ENCODE results near the gene SH3RF3. TPM values are rescaled to one million over a fixed set of nuclear protein-coding genes. Genes with fewer than 3 reads are reported as not detected.
A peak's percentile ranks its signal among the peaks of the same experiment; 100 is the strongest.

SH3RF3 gene
- total RNA-seq, 1 donor from 2014 or later = 7.3 TPM

GRCh38 chr2:109189751-109190150 lies 60.7 kb downstream of the SH3RF3 start:
- Histone ChIP-seq H3K4me1 (ENCODE audit: insufficient read depth, low read length) (peaks cover 11% of the 10 kb centered on the region), H4K20me1 (ENCODE audit: insufficient read depth, low read length) (peaks cover 39% of the 10 kb centered on the region), H3K9me3 (ENCODE audit: insufficient read depth, low read depth, low read length) (no peaks in the 10 kb centered on the region), H3K4me2 (ENCODE audit: low read length) (no peak overlapping the region), H3K27ac (ENCODE audit: low read depth, low read length) (no peak overlapping the region), H3K9ac (ENCODE audit: low read length) (no peak overlapping the region), H3K4me3 (ENCODE audit: insufficient read depth, low read depth, low read length) (no peak overlapping the region), H2AFZ (ENCODE audit: low read depth, low read length) (no peak overlapping the region), H3K27me3 (ENCODE audit: insufficient read depth, low read length) (no peaks in the 10 kb centered on the region), H3K36me3 (ENCODE audit: insufficient read depth, low read length) (no peaks in the 10 kb centered on the region), H3K79me2 (ENCODE audit: insufficient read depth, low read length) (peaks cover 18% of the 10 kb centered on the region)
- DNase-seq (ENCODE audit: low read depth) = no peak
- Mint-ChIP-seq H3K27ac (ENCODE audit: unreplicated experiment) (no peak overlapping the region), H3K27me3 (ENCODE audit: low read depth, unreplicated experiment) (peaks cover 40% of the 10 kb centered on the region), H3K4me3 (ENCODE audit: unreplicated experiment) (no peak overlapping the region), H3K4me1 (ENCODE audit: low read depth, unreplicated experiment) (peaks cover 9% of the 10 kb centered on the region), H3K36me3 (ENCODE audit: low read depth, unreplicated experiment) (peaks cover 3% of the 10 kb centered on the region), H3K9me3 (ENCODE audit: unreplicated experiment) (no peaks in the 10 kb centered on the region)
- FAIRE-seq = peak; percentile 43
- TF ChIP-seq CTCF (IDR thresholded peaks at IDR 0.05; ENCODE audit: insufficient read depth, low read depth, low read length) = no peak
- no peak for TF ChIP-seq EZH2 (IDR thresholded peaks at IDR 0.05; ENCODE audit: insufficient read depth, low read length)

- DNase-seq (ENCODE audit: low read depth) (no peak), FAIRE-seq (no peak)
- no peak overlapping the region for H3K4me2 ChIP-seq (ENCODE audit: low read length)
- H2AFZ ChIP-seq (ENCODE audit: low read depth, low read length) = no peak overlapping the region
- no peak overlapping the region for H3K9ac ChIP-seq (ENCODE audit: low read length)
- H3K36me3 ChIP-seq (ENCODE audit: insufficient read depth, low read length) = no peaks in the 10 kb centered on the region
- Mint-ChIP-seq H3K4me3 (ENCODE audit: unreplicated experiment) (no peak overlapping the region), H3K27ac (ENCODE audit: unreplicated experiment) (no peak overlapping the region), H3K9me3 (ENCODE audit: unreplicated experiment) (no peaks in the 10 kb centered on the region), H3K4me1 (ENCODE audit: low read depth, unreplicated experiment) (peaks cover 4% of the 10 kb centered on the region), H3K36me3 (ENCODE audit: low read depth, unreplicated experiment) (peaks cover 3% of the 10 kb centered on the region), H3K27me3 (ENCODE audit: low read depth, unreplicated experiment) (peaks cover 54% of the 10 kb centered on the region)
- no peaks in the 10 kb centered on the region for H3K27me3 ChIP-seq (ENCODE audit: insufficient read depth, low read length)
- H3K79me2 ChIP-seq (ENCODE audit: insufficient read depth, low read length) = peaks cover 20% of the 10 kb centered on the region
- no peak overlapping the region for H3K4me3 ChIP-seq (ENCODE audit: insufficient read depth, low read depth, low read length)
- H3K4me1 ChIP-seq (ENCODE audit: insufficient read depth, low read length) = no peaks in the 10 kb centered on the region
- peaks cover 64% of the 10 kb centered on the region for H4K20me1 ChIP-seq (ENCODE audit: insufficient read depth, low read length)
- TF ChIP-seq CTCF (IDR thresholded peaks at IDR 0.05; ENCODE audit: insufficient read depth, low read depth, low read length) (no peak), EZH2 (IDR thresholded peaks at IDR 0.05; ENCODE audit: insufficient read depth, low read length) (no peak)
- no peak overlapping the region for H3K27ac ChIP-seq (ENCODE audit: low read depth, low read length)
- H3K9me3 ChIP-seq (ENCODE audit: insufficient read depth, low read depth, low read length) = no peaks in the 10 kb centered on the region
These were observed 65.0 kb downstream of the SH3RF3 start for GRCh38 chr2:109193807-109194619.

- Histone ChIP-seq H3K4me2 (ENCODE audit: low read length) (no peak overlapping the region), H2AFZ (ENCODE audit: low read depth, low read length) (no peak overlapping the region), H3K9me3 (ENCODE audit: insufficient read depth, low read depth, low read length) (no peaks in the 10 kb centered on the region), H4K20me1 (ENCODE audit: insufficient read depth, low read length) (peaks cover 64% of the 10 kb centered on the region), H3K27ac (ENCODE audit: low read depth, low read length) (no peak overlapping the region), H3K4me1 (ENCODE audit: insufficient read depth, low read length) (no peaks in the 10 kb centered on the region), H3K79me2 (ENCODE audit: insufficient read depth, low read length) (peaks cover 19% of the 10 kb centered on the region), H3K9ac (ENCODE audit: low read length) (no peak overlapping the region), H3K4me3 (ENCODE audit: insufficient read depth, low read depth, low read length) (no peak overlapping the region), H3K27me3 (ENCODE audit: insufficient read depth, low read length) (no peaks in the 10 kb centered on the region), H3K36me3 (ENCODE audit: insufficient read depth, low read length) (no peaks in the 10 kb centered on the region)
- TF ChIP-seq EZH2 (IDR thresholded peaks at IDR 0.05; ENCODE audit: insufficient read depth, low read length) (no peak), CTCF (IDR thresholded peaks at IDR 0.05; ENCODE audit: insufficient read depth, low read depth, low read length) (no peak)
- no peak overlapping the region for H3K27ac Mint-ChIP-seq (ENCODE audit: unreplicated experiment)
- peaks cover 49% of the 10 kb centered on the region for H3K27me3 Mint-ChIP-seq (ENCODE audit: low read depth, unreplicated experiment)
- peaks cover 2% of the 10 kb centered on the region for H3K36me3 Mint-ChIP-seq (ENCODE audit: low read depth, unreplicated experiment)
- no peak for DNase-seq (ENCODE audit: low read depth)
- peaks cover 4% of the 10 kb centered on the region for H3K4me1 Mint-ChIP-seq (ENCODE audit: low read depth, unreplicated experiment)
- FAIRE-seq = no peak
- H3K9me3 Mint-ChIP-seq (ENCODE audit: unreplicated experiment) = no peaks in the 10 kb centered on the region
- H3K4me3 Mint-ChIP-seq (ENCODE audit: unreplicated experiment) = no peak overlapping the region
These were observed 65.6 kb downstream of the SH3RF3 start for GRCh38 chr2:109194620-109194937.
